BJ (cell line): ENCODE results near the gene HPD. TPM values are rescaled to one million over a fixed set of nuclear protein-coding genes. Genes with fewer than 3 reads are reported as not detected.

Experiments
- CTCF ChIA-PET: fragments of 350-600 bp; formaldehyde crosslinking; extraction: SDS; loops from one replicate; lab custom pipeline; 2021; ENCODE audit warnings: antibody characterized with exemption, inconsistent platforms; lab: Yijun Ruan, JAX
- POLR2A ChIA-PET: fragments of 300-600 bp; sonication (Branson Sonifier 250); formaldehyde crosslinking; extraction: SDS; loops from one replicate; lab custom pipeline; 2021; ENCODE audit warnings: antibody characterized with exemption; lab: Charles Lee
- DNase-seq: peaks from one replicate; pipeline ENCODE4 v3.0.0-alpha.2; 2011; ENCODE audit warnings: low read depth
- H3K27me3 ChIP-seq: 2 replicates; pipeline ENCODE4 v1.6.0; 2011; ENCODE audit warnings: low read length; ENCODE audit not compliant: control insufficient read depth, insufficient read depth
- H3K36me3 ChIP-seq: 2 replicates; pipeline ENCODE4 v1.5.1; 2011; ENCODE audit warnings: low read length; ENCODE audit not compliant: control insufficient read depth, insufficient read depth
- H3K4me3 ChIP-seq: 2 replicates; pipeline ENCODE4 v1.5.1; 2011; ENCODE audit warnings: low read depth, mild to moderate bottlenecking, control low read depth, low read length
- CTCF ChIP-seq: IDR thresholded peaks from 2 replicates; pipeline ENCODE4 v1.5.1; 2011; ENCODE audit warnings: low read depth, mild to moderate bottlenecking, control low read depth, inconsistent platforms, low read length, moderate library complexity; ENCODE audit not compliant: insufficient read depth
- polyA plus RNA-seq: library from polyadenylated mRNA; depleted of rRNA; stranded (reverse); fragments of >200 nt; gene quantifications from 2 replicates; pipeline ENCODE4 v1.2.3, GENCODE V29; 2011

HPD gene
- polyA plus RNA-seq, 1 experiment, result not detected

GRCh38 chr12:121805171-121806008 lies 53.3 kb downstream of the HPD start:
- peak overlapping the region; percentile 79 for H3K4me3 ChIP-seq
- DNase-seq, result no peak
- ChIA-PET POLR2A (no interaction called here), CTCF (interaction anchor here (13.6 kb wide), 1 partner anchor 9 kb away, joined by 467 read pairs; the partner anchor contains the start of genes RHOF and SETD1B)
- peaks cover 23% of the 10 kb centered on the region for H3K36me3 ChIP-seq
- no peak for TF ChIP-seq CTCF
- no peaks in the 10 kb centered on the region for H3K27me3 ChIP-seq

- POLR2A ChIA-PET, result interaction anchor here (0.6 kb wide), 1 partner anchor 595 kb away, joined by 6 read pairs; no protein-coding TSS in a partner anchor
- Histone ChIP-seq H3K36me3 (peaks cover 19% of the 10 kb centered on the region), H3K4me3 (peak overlapping the region; percentile 79), H3K27me3 (no peaks in the 10 kb centered on the region)
- CTCF ChIA-PET, result interaction anchor here (0.9 to 13.6 kb wide), 3 partner anchors 8 to 84 kb away, joined by 3 to 467 read pairs (median 5); partner anchors contain the start of genes PSMD9, RHOF and SETD1B
- no peak for TF ChIP-seq CTCF
- DNase-seq, result no peak
Observed at GRCh38 chr12:121804417-121805111, 54.1 kb downstream of the HPD start.

GRCh38 chr12:121803861-121804416 lies 54.7 kb downstream of the HPD start, which contains the start of gene SETD1B:
SETD1B (plus strand) TSS chr12:121804009; CDS start chr12:121804738, 729 bp downstream.
- no peak for TF ChIP-seq CTCF
- POLR2A ChIA-PET, result interaction anchor here (0.6 kb wide), 2 partner anchors 596 to 969 kb away, joined by 3 to 6 read pairs; no protein-coding TSS in a partner anchor
- H3K27me3 ChIP-seq, result no peaks in the 10 kb centered on the region
- no peak for DNase-seq
- peaks cover 15% of the 10 kb centered on the region for H3K36me3 ChIP-seq
- CTCF ChIA-PET, result interaction anchor here (0.9 to 14.8 kb wide), 4 partner anchors 4 to 84 kb away, joined by 3 to 467 read pairs (median 236); partner anchors contain the start of genes PSMD9, RHOF and SETD1B
- H3K4me3 ChIP-seq, result peak within 1 kb of the TSS; percentile 79

- ChIA-PET CTCF (interaction anchor here (1.0 to 14.8 kb wide), 4 partner anchors 4 to 85 kb away, joined by 3 to 467 read pairs (median 236); partner anchors contain the start of genes PSMD9, RHOF and SETD1B), POLR2A (interaction anchor here (0.6 to 1.5 kb wide), 6 partner anchors 8 to 970 kb away, joined by 3 to 8 read pairs (median 3); no protein-coding TSS in a partner anchor)
- peaks cover 9% of the 10 kb centered on the region for H3K36me3 ChIP-seq
- H3K4me3 ChIP-seq, result peak overlapping the region; percentile 79
- peak; percentile 18; the same call in 1 of the 2 replicates for TF ChIP-seq CTCF
- peak; percentile 90 for DNase-seq
- no peaks in the 10 kb centered on the region for H3K27me3 ChIP-seq
Observed at GRCh38 chr12:121802843-121803698, 55.6 kb downstream of the HPD start.
